Esophagus squamous epithelium (tissue), 4 donors: ENCODE results near the gene KCNK18.

Source experiments
- CTCF ChIP-seq, 6 experiments: fragments of 450-650 bp in 4 of 6; fragments of 200-600 bp in 2 of 6; sonication (generic) in 2 of 6; IDR thresholded peaks; one replicate each; pipeline ENCODE4 v1.5.1; 2016 to 2019; ENCODE audit warnings: antibody characterized with exemption in 6 of 6, mild to moderate bottlenecking in 4 of 6, moderate library complexity in 4 of 6
- POLR2A ChIP-seq, 4 donors: fragments of 450-650 bp; IDR thresholded peaks; one replicate each; pipeline ENCODE4 v1.6.1; 2017; ENCODE audit warnings: antibody characterized with exemption in 4 of 4, mild to moderate bottlenecking in 4 of 4, moderate library complexity in 3 of 4

GRCh38 chr10:117212176-117212575 lies 14.9 kb downstream of the KCNK18 start:
- TF ChIP-seq CTCF (IDR thresholded peaks at IDR 0.05) (no peak), POLR2A (IDR thresholded peaks at IDR 0.05) (no peak)
